Thymus (tissue), 11 donors: ENCODE data around the gene PGBD1. TPM values are rescaled to one million over a fixed set of nuclear protein-coding genes. Genes with fewer than 3 reads are reported as not detected.

Experiments
- DNase-seq, 9 donors: peaks; one replicate each; pipeline ENCODE4 v3.0.0-alpha.2; 2013; ENCODE audit warnings: low spot score in 9 of 9, low read depth in 6 of 9, missing footprints in 1 of 9
- H3K27ac ChIP-seq, 2 donors: one replicate each; pipeline ENCODE4 v1.5.1; 2013; ENCODE audit warnings: control low read depth in 1 of 2, low read depth in 1 of 2, low read length in 1 of 2, mild to moderate bottlenecking in 1 of 2, moderate library complexity in 1 of 2
- H3K27me3 ChIP-seq, 2 donors: one replicate each; pipeline ENCODE4 v1.5.1; 2013; ENCODE audit warnings: low read length in 1 of 2; ENCODE audit not compliant: control insufficient read depth in 2 of 2, insufficient read depth in 1 of 2
- H3K36me3 ChIP-seq, 2 donors: one replicate each; pipeline ENCODE4 v1.5.1; 2013; ENCODE audit warnings: low read length in 1 of 2, mild to moderate bottlenecking in 1 of 2, moderate library complexity in 1 of 2; ENCODE audit not compliant: control insufficient read depth in 2 of 2, insufficient read depth in 2 of 2
- H3K4me1 ChIP-seq, 2 donors: one replicate each; pipeline ENCODE4 v1.5.1; 2013; ENCODE audit warnings: low read length in 2 of 2; ENCODE audit not compliant: control insufficient read depth in 2 of 2, insufficient read depth in 2 of 2
- H3K4me3 ChIP-seq, 2 donors: one replicate each; pipeline ENCODE4 v1.5.1; 2013; ENCODE audit warnings: low read length in 2 of 2, control low read depth in 1 of 2, mild to moderate bottlenecking in 1 of 2
- H3K9me3 ChIP-seq, 2 donors: one replicate each; pipeline ENCODE4 v1.5.1; 2013; ENCODE audit warnings: low read length in 1 of 2, mild to moderate bottlenecking in 1 of 2; ENCODE audit not compliant: control insufficient read depth in 2 of 2, insufficient read depth in 1 of 2
- WGBS: extraction: QIAGEN DNeasy Blood & Tissue Kit; methylation state at CpG from one replicate; pipeline ENCODE4 v1.1.7; 2013; 5-methylcytosine and 5-hydroxymethylcytosine counted together
- polyA plus RNA-seq: library from polyadenylated mRNA; stranded (reverse); fragments of 200-250 nt; gene quantifications from one replicate; pipeline ENCODE4 v1.2.3, GENCODE V29; 2013
- total RNA-seq: library from RNA; stranded (reverse); fragments of 120-200 nt; gene quantifications from one replicate; pipeline ENCODE4 v1.2.4, GENCODE V29; 2013
- donor health status: healthy.

PGBD1 gene
- total and polyA plus RNA-seq, 2 donors: 3.2 to 4.5 TPM

DNA sequence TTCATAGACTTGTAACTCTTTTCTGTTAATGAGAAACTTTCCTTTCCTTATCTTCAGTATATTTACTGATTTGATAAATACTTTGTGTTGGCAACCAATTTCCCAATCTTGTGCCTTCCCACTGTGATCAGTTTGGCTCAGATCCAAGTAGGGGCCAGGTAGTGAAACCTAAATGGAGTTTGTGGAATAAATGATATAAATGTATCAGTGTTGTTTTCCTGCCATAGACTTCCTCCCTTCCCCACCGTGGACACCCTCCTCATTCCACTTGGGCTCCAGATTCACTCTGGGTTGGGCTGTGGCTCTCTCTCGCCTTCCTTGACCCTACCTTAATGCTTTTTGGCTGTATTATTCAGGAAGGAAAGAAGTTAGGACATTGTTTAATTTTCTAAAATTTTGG, 69.7 kb downstream of the PGBD1 start:
- Histone ChIP-seq H3K9me3 (peaks cover 0 to 4% of the 10 kb centered on the region in 2 donors), H3K4me1 (peaks cover 16 to 18% of the 10 kb centered on the region in 2 donors), H3K27me3 (no peaks in the 10 kb centered on the region), H3K4me3 (no peak overlapping the region), H3K27ac (no peak overlapping the region), H3K36me3 (peaks cover 0 to 2% of the 10 kb centered on the region in 2 donors)
- WGBS: 73% methylated on average over 2 of the region's 2 CpGs
- no peak for DNase-seq

DNA sequence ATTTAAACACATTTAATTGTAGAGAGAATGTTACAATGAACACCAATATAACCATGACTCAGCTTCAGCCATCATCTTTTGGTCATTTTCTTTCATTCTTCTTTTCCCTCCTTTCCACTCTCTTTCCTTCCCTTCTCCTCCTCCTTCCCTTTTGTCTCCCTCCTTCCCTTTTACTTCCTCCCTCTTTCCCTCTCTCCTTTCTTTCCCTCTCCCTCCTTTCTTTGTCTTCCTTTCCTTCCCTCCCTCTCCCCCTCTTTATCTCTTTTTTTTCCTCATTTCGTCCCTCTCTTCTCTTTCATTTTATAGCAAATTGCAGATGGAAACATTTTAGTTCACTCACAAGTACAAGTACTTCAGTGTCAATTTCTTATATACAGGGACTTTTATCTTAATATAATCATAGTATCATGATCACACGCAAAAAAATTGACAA, 70.1 kb downstream of the PGBD1 start:
- Histone ChIP-seq H3K9me3 (peaks cover 0 to 4% of the 10 kb centered on the region in 2 donors), H3K4me3 (no peak overlapping the region), H3K36me3 (peaks cover 0 to 2% of the 10 kb centered on the region in 2 donors), H3K4me1 (peaks cover 16 to 22% of the 10 kb centered on the region in 2 donors), H3K27me3 (no peaks in the 10 kb centered on the region), H3K27ac (no peak overlapping the region)
- DNase-seq: no peak
- 92% methylated on average over 2 of the region's 2 CpGs for WGBS

Other genes with a start within 250 kb of the PGBD1 start
- 0.99 TPM for gene ZNF165, start 201.0 kb upstream of the PGBD1 start, total RNA-seq
- 1.6 TPM for gene ZNF165, start 201.0 kb upstream of the PGBD1 start, polyA plus RNA-seq
- gene ZSCAN16, start 157.0 kb upstream of the PGBD1 start, total RNA-seq: 8.5 TPM
- 15.4 TPM for gene ZSCAN16, start 157.0 kb upstream of the PGBD1 start, polyA plus RNA-seq
- 10.4 TPM for gene ZKSCAN8, start 139.7 kb upstream of the PGBD1 start, total RNA-seq
- 5.3 TPM for gene ZKSCAN8, start 139.7 kb upstream of the PGBD1 start, polyA plus RNA-seq
- 7.3 TPM for gene ZSCAN9, start 56.3 kb upstream of the PGBD1 start, total RNA-seq
- gene ZSCAN9, start 56.3 kb upstream of the PGBD1 start, polyA plus RNA-seq: 9.7 TPM
- gene ZKSCAN4, start 29.3 kb upstream of the PGBD1 start, total RNA-seq: 9.9 TPM
- 8.6 TPM for gene ZKSCAN4, start 29.3 kb upstream of the PGBD1 start, polyA plus RNA-seq
- gene NKAPL, start 22.3 kb upstream of the PGBD1 start, total RNA-seq: 0.52 TPM
- 1.5 TPM for gene NKAPL, start 22.3 kb upstream of the PGBD1 start, polyA plus RNA-seq
- gene ZSCAN26, start 14.4 kb upstream of the PGBD1 start, total RNA-seq: 15.0 TPM
- gene ZSCAN26, start 14.4 kb upstream of the PGBD1 start, polyA plus RNA-seq: 18.2 TPM
- gene ZSCAN31, start 54.6 kb downstream of the PGBD1 start, total RNA-seq: 3.4 TPM
- 3.9 TPM for gene ZSCAN31, start 54.6 kb downstream of the PGBD1 start, polyA plus RNA-seq
- 5.1 TPM for gene ZKSCAN3, start 68.4 kb downstream of the PGBD1 start, total RNA-seq
- 3.2 TPM for gene ZKSCAN3, start 68.4 kb downstream of the PGBD1 start, polyA plus RNA-seq
- gene ZSCAN12, start 118.2 kb downstream of the PGBD1 start, total RNA-seq: 9.6 TPM
- gene ZSCAN12, start 118.2 kb downstream of the PGBD1 start, polyA plus RNA-seq: 4.1 TPM
- gene ZSCAN23, start 161.9 kb downstream of the PGBD1 start, total RNA-seq: 2.3 TPM
- gene ZSCAN23, start 161.9 kb downstream of the PGBD1 start, polyA plus RNA-seq: 0.30 TPM
- gene GPX6, start 234.2 kb downstream of the PGBD1 start, total RNA-seq: not detected
- not detected for gene GPX6, start 234.2 kb downstream of the PGBD1 start, polyA plus RNA-seq
- gene GPX5, start 244.3 kb downstream of the PGBD1 start, total RNA-seq: not detected
- 0.05 TPM for gene GPX5, start 244.3 kb downstream of the PGBD1 start, polyA plus RNA-seq